ENCODE results near the gene ANKMY2. TPM values are rescaled to one million over a fixed set of nuclear protein-coding genes. Genes with fewer than 3 reads are reported as not detected.

ANKMY2 gene
- total RNA-seq, 2 experiments from 2014 or later, result 3.3 to 5.1 TPM

DNA sequence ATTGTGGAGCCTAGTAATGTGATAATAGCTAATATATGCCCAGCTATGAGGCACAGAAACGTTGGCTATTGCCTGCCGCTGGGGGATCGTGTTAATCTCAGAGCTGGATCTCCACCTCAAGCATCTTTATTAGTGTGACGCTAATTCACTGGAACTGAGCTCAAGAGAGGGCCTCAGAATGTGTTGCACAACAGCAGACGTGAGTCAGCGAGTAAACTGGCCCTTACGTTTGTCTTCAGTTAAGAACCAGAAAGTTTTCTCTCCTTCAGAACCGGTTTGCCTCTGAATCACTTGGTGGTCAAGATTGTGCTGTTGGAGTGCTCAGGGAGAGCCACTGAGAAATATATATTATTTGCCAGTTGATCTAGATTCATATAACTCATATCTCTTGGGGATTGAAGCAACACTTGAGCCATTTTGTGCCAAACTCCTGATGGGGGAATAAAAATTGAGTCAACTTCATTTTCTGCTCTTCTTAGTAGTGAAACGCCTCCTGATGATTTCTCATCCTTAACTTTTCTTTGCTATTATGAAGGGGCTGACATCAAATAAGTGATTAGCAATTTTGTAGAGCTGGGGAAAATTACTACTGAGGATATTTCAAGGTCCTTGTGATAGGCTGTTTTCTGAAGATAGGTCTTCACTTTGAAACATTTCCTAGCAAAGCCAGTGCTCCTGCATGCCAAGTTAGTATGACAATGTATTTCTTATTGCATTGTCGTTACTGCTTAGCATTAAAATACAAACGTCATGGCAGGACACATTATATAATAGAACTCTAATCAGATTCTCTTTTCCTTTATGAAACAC lies 22.7 kb upstream of the ANKMY2 start:
- Mint-ChIP-seq H3K27me3 (no peaks in the 10 kb centered on the region), H3K9me3 (no peaks in the 10 kb centered on the region), H3K27ac (no peak overlapping the region), H3K36me3 (ENCODE audit: low read depth) (peaks cover 73% of the 10 kb centered on the region), H3K4me1 (ENCODE audit: low read depth) (peaks cover 32% of the 10 kb centered on the region), H3K4me3 (no peak overlapping the region)
- Histone ChIP-seq H3K36me3 (ENCODE audit: insufficient read depth, low read length) (peaks cover 15% of the 10 kb centered on the region), H3K4me1 (ENCODE audit: insufficient read depth, low read length) (no peaks in the 10 kb centered on the region), H3K27me3 (ENCODE audit: control insufficient read depth in 1 of 2, insufficient read depth in 2 of 2, low read length in 2 of 2) (no peaks in the 10 kb centered on the region), H3K4me3 (ENCODE audit: low read length) (no peak overlapping the region), H3K9me3 (ENCODE audit: control insufficient read depth in 1 of 2, insufficient read depth in 1 of 2, low read length in 2 of 2) (no peaks in the 10 kb centered on the region), H3K27ac (ENCODE audit: low read depth in 1 of 2, low read length in 2 of 2) (no peak overlapping the region)
- CTCF ChIA-PET, result interaction anchor here (1.3 kb wide), 1 partner anchor 9 kb away, joined by 3 read pairs; no protein-coding TSS in a partner anchor
- DNase-seq (peak in 2 of 14 experiments; percentile 50 to 61), ATAC-seq (ENCODE audit: poor library complexity) (no peak)
- intact Hi-C loops (cut with DNase I, micrococcal nuclease), result no loop called here
- TF ChIP-seq, protein P1, sequence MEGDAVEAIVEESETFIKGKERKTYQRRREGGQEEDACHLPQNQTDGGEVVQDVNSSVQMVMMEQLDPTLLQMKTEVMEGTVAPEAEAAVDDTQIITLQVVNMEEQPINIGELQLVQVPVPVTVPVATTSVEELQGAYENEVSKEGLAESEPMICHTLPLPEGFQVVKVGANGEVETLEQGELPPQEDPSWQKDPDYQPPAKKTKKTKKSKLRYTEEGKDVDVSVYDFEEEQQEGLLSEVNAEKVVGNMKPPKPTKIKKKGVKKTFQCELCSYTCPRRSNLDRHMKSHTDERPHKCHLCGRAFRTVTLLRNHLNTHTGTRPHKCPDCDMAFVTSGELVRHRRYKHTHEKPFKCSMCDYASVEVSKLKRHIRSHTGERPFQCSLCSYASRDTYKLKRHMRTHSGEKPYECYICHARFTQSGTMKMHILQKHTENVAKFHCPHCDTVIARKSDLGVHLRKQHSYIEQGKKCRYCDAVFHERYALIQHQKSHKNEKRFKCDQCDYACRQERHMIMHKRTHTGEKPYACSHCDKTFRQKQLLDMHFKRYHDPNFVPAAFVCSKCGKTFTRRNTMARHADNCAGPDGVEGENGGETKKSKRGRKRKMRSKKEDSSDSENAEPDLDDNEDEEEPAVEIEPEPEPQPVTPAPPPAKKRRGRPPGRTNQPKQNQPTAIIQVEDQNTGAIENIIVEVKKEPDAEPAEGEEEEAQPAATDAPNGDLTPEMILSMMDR (IDR thresholded peaks at IDR 0.05), result no peak
- POLR2A ChIA-PET, result no interaction called here

DNA sequence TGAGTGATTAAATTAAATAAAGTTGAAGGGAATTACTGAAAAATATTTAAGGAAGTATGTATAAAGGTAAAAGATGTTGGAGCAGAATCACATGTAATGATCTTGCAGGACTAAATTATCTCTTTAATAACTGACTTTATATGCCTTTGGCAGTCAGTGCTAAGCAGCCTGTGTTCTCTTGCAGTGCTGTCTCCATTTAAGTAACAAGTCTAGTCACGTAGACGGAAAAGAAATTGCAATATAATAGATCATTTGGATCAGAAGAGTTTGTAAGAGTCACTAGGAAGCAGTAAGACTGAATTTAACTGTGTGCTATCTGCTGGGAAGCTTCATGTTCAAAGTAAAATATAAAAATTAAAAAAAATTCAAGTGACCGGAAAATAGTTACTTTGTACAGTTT lies 21.8 kb upstream of the ANKMY2 start:
- TF ChIP-seq, protein P1 (IDR thresholded peaks at IDR 0.05), result no peak
- no peak for ATAC-seq (ENCODE audit: poor library complexity)
- no peak overlapping the region for H3K27ac Mint-ChIP-seq
- H3K27me3 ChIP-seq (ENCODE audit: control insufficient read depth in 1 of 2, insufficient read depth in 2 of 2, low read length in 2 of 2), result no peaks in the 10 kb centered on the region
- H3K4me3 ChIP-seq (ENCODE audit: low read length), result no peak overlapping the region
- peaks cover 65% of the 10 kb centered on the region for H3K36me3 Mint-ChIP-seq (ENCODE audit: low read depth)
- ChIA-PET POLR2A (no interaction called here), CTCF (no interaction called here)
- intact Hi-C loops (cut with DNase I, micrococcal nuclease), result no loop called here
- no peaks in the 10 kb centered on the region for H3K9me3 Mint-ChIP-seq
- H3K36me3 ChIP-seq (ENCODE audit: insufficient read depth, low read length), result peaks cover 11% of the 10 kb centered on the region
- no peak overlapping the region for H3K4me3 Mint-ChIP-seq
- no peaks in the 10 kb centered on the region for H3K4me1 ChIP-seq (ENCODE audit: insufficient read depth, low read length)
- DNase-seq, result no peak
- H3K27ac ChIP-seq (ENCODE audit: low read depth in 1 of 2, low read length in 2 of 2), result no peak overlapping the region
- H3K9me3 ChIP-seq (ENCODE audit: control insufficient read depth in 1 of 2, insufficient read depth in 1 of 2, low read length in 2 of 2), result no peaks in the 10 kb centered on the region
- H3K4me1 Mint-ChIP-seq (ENCODE audit: low read depth), result peaks cover 37% of the 10 kb centered on the region
- H3K27me3 Mint-ChIP-seq, result no peaks in the 10 kb centered on the region

DNA sequence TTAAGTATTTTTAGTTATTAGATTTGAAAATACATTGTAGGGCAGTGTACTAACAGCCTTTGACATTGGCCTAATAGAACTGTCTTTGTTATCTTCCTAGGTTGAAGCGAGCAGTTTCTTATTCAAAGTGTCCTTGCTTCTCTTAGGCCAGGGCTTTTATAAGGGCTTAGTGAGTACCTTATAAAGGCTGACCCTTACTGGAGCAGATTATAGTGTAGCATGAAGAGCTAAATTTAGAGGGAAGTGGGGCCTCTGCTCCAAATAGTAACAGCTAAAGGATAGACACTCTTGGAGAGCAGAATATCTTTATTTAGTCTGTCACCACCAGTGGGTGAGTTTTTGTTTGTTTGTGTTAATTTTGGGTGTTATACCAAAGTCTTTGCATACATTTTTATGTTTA lies 16.4 kb upstream of the ANKMY2 start:
- Mint-ChIP-seq H3K36me3 (ENCODE audit: low read depth) (peaks cover 14% of the 10 kb centered on the region), H3K27ac (no peak overlapping the region), H3K4me3 (no peak overlapping the region), H3K9me3 (no peaks in the 10 kb centered on the region), H3K27me3 (no peaks in the 10 kb centered on the region), H3K4me1 (ENCODE audit: low read depth) (peaks cover 44% of the 10 kb centered on the region)
- no peak for DNase-seq
- ChIA-PET CTCF (no interaction called here), POLR2A (no interaction called here)
- TF ChIP-seq, protein P1 (IDR thresholded peaks at IDR 0.05), result no peak
- ATAC-seq (ENCODE audit: poor library complexity), result no peak
- Histone ChIP-seq H3K4me3 (ENCODE audit: low read length) (no peak overlapping the region), H3K27ac (ENCODE audit: low read depth in 1 of 2, low read length in 2 of 2) (no peak overlapping the region), H3K9me3 (ENCODE audit: control insufficient read depth in 1 of 2, insufficient read depth in 1 of 2, low read length in 2 of 2) (no peaks in the 10 kb centered on the region), H3K27me3 (ENCODE audit: control insufficient read depth in 1 of 2, insufficient read depth in 2 of 2, low read length in 2 of 2) (no peaks in the 10 kb centered on the region), H3K4me1 (ENCODE audit: insufficient read depth, low read length) (no peaks in the 10 kb centered on the region), H3K36me3 (ENCODE audit: insufficient read depth, low read length) (peaks cover 4% of the 10 kb centered on the region)
- intact Hi-C loops (cut with DNase I, micrococcal nuclease), result no loop called here
